Activated naive CD8-positive, alpha-beta T cell treated with anti-CD3 and anti-CD28 coated beads, Interleukin-2, amount 10 ng/mL, durations not matched to agents 7 days and 5 days (primary cell): ENCODE data around the gene USP6NL. TPM values are rescaled to one million over a fixed set of nuclear protein-coding genes. Genes with fewer than 3 reads are reported as not detected.

Experiments
- ATAC-seq: fragments of 150-1000 bp; cut with Tn5 transposase; one replicate; pipeline ENCODE4 v1.10.0; 2021; ENCODE audit warnings: low read depth, moderate library complexity
- POLR2A ChIA-PET: fragments of 350-600 bp; sonication (Branson Sonifier 250); formaldehyde crosslinking; loops from one replicate; lab custom pipeline; 2021; ENCODE audit warnings: antibody characterized with exemption; lab: Charles Lee
- DNase-seq: peaks from one replicate; pipeline ENCODE4 v3.0.0; 2021
- H3K27ac Mint-ChIP-seq: one replicate; pipeline ENCODE4 v1.8.0; 2022; ENCODE audit warnings: mild to moderate bottlenecking, mixed read lengths
- H3K27me3 Mint-ChIP-seq: one replicate; pipeline ENCODE4 v1.8.0; 2022; ENCODE audit warnings: mild to moderate bottlenecking, moderate library complexity, mixed read lengths
- H3K36me3 Mint-ChIP-seq: one replicate; pipeline ENCODE4 v1.8.0; 2021; ENCODE audit warnings: mild to moderate bottlenecking, mixed read lengths
- H3K4me1 Mint-ChIP-seq: one replicate; pipeline ENCODE4 v1.8.0; 2021; ENCODE audit warnings: mixed read lengths
- H3K4me3 Mint-ChIP-seq: one replicate; pipeline ENCODE4 v1.8.0; 2022; ENCODE audit warnings: mild to moderate bottlenecking, moderate library complexity, mixed read lengths
- H3K9me3 Mint-ChIP-seq: one replicate; pipeline ENCODE4 v1.8.0; 2021; ENCODE audit warnings: mixed read lengths
- total RNA-seq, 2 experiments: library from RNA; stranded (reverse); gene quantifications; one replicate each; pipeline ENCODE4 v1.2.3, GENCODE V29; 2021

Gene USP6NL
- total RNA-seq, 2 experiments from 2014 or later: 4.4 to 5.6 TPM

DNA sequence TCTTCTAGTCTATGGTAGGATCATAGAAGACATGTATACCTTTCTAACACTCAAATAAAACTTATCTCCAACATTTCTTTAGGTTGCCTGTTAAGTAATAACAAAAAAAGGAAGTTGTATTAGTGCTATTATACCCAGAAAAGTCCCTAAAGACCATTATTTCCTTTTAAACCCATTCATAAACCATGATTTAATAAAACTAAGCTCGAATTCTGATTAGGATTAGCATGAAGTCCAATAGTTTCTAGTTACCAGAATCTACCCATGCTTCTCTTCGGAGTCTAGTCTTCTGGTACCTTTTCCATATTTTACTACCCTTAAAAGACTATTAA lies 62.7 kb downstream of the USP6NL start:
- H3K4me1 Mint-ChIP-seq: peaks cover 10% of the 10 kb centered on the region
- no peak overlapping the region for H3K4me3 Mint-ChIP-seq
- H3K27me3 Mint-ChIP-seq: no peaks in the 10 kb centered on the region
- no peak for DNase-seq
- POLR2A ChIA-PET: no interaction called here
- no peaks in the 10 kb centered on the region for H3K9me3 Mint-ChIP-seq
- no peak for ATAC-seq
- H3K36me3 Mint-ChIP-seq: no peaks in the 10 kb centered on the region
- no peak overlapping the region for H3K27ac Mint-ChIP-seq

DNA sequence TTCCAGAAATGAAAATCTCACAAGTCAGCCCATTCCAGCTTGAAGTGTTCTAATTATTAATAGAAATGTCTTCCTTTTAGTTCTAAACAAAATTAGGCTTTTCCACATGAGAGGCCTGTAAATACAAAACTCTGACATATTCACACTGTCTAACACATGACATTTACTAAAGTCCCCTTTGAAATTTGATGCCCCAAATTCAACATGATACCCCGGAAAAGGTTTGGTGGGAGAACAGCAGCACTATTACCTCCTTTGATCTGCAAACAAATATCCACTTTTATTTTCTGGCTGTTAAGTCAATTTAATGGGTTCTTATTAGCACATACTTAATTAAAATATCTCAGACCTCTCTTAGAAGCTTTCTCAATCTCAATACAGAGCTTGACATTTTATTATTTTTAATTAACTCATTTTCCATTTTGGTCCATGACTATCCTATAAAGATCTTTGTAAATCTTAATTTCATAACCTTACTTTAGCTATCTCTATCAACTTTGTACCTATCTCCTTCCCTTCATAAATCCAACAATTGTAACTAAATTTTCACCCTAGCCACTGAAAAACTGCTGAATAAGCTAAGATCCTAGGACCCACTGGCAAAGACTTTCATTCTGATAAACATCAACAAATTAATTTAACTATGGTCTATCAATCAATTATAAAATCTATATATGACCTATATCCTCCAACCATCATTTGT lies 63.2 kb downstream of the USP6NL start:
- POLR2A ChIA-PET: interaction anchor here (0.6 kb wide), 1 partner anchor 58 kb away, joined by 4 read pairs; no protein-coding TSS in a partner anchor
- Mint-ChIP-seq H3K27me3 (no peaks in the 10 kb centered on the region), H3K4me3 (no peak overlapping the region), H3K9me3 (no peaks in the 10 kb centered on the region), H3K27ac (no peak overlapping the region), H3K36me3 (no peaks in the 10 kb centered on the region), H3K4me1 (peaks cover 7% of the 10 kb centered on the region)
- DNase-seq: no peak
- ATAC-seq: no peak

DNA sequence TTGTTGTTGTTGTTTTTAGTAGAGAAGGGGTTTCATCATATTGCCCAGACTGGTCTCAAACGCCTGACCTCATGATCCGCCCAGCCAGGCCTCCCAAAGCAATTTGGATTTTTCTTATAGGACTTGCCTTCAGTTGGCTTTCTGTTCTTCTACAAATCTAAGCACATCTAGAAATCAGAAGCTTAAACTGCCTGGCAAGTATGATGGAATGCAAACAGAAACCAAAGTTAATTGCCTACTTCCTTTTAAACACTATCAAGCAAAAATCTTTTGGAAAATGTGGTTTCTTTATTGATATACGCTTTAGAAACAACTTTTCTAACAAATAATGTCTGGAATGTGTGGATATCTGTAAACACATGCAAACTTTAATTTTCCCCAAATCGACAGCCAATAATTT lies 64.9 kb downstream of the USP6NL start:
- Mint-ChIP-seq H3K4me3 (no peak overlapping the region), H3K27me3 (no peaks in the 10 kb centered on the region), H3K4me1 (peaks cover 1% of the 10 kb centered on the region), H3K36me3 (no peaks in the 10 kb centered on the region), H3K9me3 (no peaks in the 10 kb centered on the region), H3K27ac (no peak overlapping the region)
- POLR2A ChIA-PET: no interaction called here
- ATAC-seq (no peak), DNase-seq (no peak)

DNA sequence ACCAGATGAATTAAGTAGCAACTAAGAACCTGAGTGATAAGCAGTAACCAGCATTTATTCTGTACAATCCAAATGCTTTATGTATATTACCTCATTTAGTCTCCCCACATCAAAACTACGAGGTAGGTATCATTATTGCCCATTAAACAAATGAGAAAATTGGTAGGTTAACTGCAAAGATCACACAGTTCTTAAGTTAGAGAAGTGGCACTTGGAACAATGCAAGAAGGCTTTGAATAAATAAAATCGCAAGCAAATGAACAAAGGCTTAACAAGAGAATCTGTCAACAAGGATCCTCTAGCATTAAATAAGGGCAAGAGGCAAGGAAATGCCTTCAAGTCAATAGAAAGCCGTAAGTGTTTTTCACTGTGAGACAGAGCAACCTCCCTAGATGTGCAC lies 70.2 kb downstream of the USP6NL start:
- POLR2A ChIA-PET: interaction anchor here (0.6 kb wide), 1 partner anchor 13 kb away, joined by 3 read pairs; no protein-coding TSS in a partner anchor
- DNase-seq (no peak), ATAC-seq (no peak)
- Mint-ChIP-seq H3K36me3 (no peaks in the 10 kb centered on the region), H3K4me1 (peaks cover 7% of the 10 kb centered on the region), H3K27me3 (no peaks in the 10 kb centered on the region), H3K4me3 (no peak overlapping the region), H3K9me3 (no peaks in the 10 kb centered on the region), H3K27ac (no peak overlapping the region)

DNA sequence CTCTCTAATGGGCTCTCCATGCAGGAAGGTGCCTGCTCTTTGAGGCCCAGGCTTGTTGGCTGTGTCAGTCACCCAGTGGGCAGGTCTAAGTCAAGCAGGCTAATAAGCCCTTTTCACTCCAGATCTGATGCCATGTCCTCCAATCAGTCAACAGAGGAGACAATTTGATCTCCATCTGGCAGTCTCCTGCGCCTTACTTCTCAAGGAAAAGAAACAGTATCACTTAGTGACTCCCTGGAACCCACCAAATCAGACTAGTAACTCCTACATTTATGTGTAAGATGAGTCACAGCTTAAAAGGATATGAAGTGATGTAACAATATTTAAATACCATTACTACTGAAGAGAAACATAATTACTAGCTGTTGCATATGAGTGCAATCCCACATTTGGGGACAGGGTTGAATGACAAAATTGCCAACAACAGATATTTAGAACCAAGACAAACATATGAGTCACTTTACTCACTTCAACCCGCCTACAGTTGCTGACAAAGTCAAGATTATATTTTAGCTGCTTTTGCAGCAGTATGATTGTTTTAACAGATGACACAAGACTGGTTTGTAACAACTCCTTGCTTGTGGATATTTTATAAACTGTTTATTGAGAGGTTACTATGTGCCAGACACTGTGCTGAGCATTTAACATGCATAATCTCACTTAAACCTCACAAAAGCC lies 72.1 kb downstream of the USP6NL start:
- Mint-ChIP-seq H3K27ac (no peak overlapping the region), H3K4me1 (peaks cover 5% of the 10 kb centered on the region), H3K9me3 (no peaks in the 10 kb centered on the region), H3K27me3 (no peaks in the 10 kb centered on the region), H3K36me3 (no peaks in the 10 kb centered on the region), H3K4me3 (no peak overlapping the region)
- DNase-seq (no peak), ATAC-seq (peak; percentile 22)
- POLR2A ChIA-PET: no interaction called here

DNA sequence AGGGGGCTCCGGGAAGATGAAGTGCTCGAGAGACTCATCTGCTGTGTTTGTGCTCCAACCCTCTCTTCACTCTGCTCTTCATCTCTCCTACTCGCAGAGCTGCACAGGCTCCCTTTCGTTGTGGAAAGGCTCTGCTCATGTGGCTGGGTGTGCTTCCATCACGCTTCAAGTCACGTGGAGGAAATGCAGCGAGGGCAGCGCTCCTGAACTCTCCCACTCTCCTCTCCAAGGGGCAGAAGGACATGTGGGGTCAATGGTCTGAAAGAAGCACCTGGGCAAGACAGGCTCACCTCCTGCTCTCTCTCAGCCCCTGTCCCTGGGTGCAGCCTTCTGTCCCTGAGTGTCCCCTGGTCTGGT lies 72.6 kb downstream of the USP6NL start:
- POLR2A ChIA-PET: no interaction called here
- peaks cover 8% of the 10 kb centered on the region for H3K4me1 Mint-ChIP-seq
- ATAC-seq (no peak), DNase-seq (no peak)
- peaks cover 2% of the 10 kb centered on the region for H3K36me3 Mint-ChIP-seq
- H3K9me3 Mint-ChIP-seq: no peaks in the 10 kb centered on the region
- no peak overlapping the region for H3K4me3 Mint-ChIP-seq
- H3K27ac Mint-ChIP-seq: no peak overlapping the region
- H3K27me3 Mint-ChIP-seq: no peaks in the 10 kb centered on the region

DNA sequence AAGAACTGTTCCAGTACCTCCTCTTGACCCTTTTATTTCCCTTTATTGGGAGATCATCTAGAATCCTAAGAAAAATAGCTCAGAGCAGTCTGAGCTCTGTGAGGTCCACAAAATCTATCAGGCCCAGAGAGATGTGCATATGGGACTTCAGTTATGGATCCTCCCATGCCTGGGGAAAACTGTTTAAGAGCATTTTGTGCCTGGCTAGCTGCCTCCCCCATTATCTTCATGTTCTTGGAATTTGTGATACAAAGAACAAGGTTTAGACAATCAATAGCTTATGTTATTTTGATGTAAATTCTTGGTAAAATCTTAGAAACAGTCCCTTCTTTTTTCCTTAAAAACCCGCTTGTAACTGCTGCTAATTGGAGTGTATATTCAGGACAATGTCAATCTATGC lies 75.2 kb downstream of the USP6NL start:
- Mint-ChIP-seq H3K9me3 (no peaks in the 10 kb centered on the region), H3K27ac (no peak overlapping the region), H3K4me3 (no peak overlapping the region), H3K27me3 (no peaks in the 10 kb centered on the region), H3K4me1 (peaks cover 16% of the 10 kb centered on the region), H3K36me3 (peaks cover 3% of the 10 kb centered on the region)
- POLR2A ChIA-PET: no interaction called here
- DNase-seq: no peak
- no peak for ATAC-seq

DNA sequence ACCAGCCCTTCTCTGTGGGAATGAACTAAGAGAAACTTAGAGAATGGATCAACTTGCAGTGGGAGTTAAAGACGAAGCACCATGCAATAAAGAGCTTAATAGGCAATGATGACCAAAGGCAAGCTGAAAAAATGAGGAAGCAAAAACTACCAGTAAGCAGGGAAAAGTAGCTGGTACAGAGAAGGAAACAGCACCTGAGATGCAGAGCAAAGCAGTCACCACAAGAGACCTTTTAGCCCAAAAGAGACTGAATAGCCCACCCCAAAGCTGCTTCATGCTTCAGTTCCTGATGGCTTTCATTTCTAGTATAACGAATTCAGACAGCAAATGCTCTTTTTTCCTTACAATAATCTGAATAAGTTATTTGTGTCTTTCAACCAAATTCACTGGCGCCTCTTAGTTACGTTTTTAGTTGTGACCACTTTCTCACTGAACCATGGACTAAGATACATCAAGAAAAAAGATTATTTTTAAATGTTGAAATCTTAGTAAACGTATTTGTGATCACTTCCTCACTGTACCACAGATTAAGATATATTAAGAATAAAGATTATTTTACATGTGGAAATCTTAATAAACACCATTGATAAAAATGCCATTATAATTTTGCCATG lies 76.0 kb downstream of the USP6NL start:
- ATAC-seq (no peak), DNase-seq (no peak)
- H3K27me3 Mint-ChIP-seq: no peaks in the 10 kb centered on the region
- no peak overlapping the region for H3K27ac Mint-ChIP-seq
- H3K4me1 Mint-ChIP-seq: peaks cover 16% of the 10 kb centered on the region
- peaks cover 3% of the 10 kb centered on the region for H3K36me3 Mint-ChIP-seq
- no peaks in the 10 kb centered on the region for H3K9me3 Mint-ChIP-seq
- H3K4me3 Mint-ChIP-seq: no peak overlapping the region
- POLR2A ChIA-PET: no interaction called here

DNA sequence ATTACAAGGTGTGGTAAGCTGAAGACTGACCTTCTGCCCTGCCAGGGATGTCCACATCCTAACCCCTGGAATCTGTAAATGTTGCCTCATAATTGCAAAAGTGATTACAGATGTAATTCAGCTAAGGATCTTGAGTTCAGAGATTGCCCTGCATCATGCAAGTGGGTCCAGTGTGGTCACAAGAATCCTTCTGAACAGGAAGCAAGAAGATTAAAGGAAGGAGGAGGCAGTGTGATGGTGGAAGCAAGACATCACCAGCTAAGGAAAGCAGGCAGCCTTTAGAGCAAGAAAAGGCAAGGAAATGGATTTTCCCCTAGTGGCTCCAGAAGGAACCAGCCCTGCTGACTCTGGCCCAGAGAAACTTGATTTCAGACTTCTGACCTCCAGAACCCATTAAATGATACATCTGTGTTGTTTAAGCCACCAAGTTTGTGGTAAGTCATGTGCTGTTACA lies 78.1 kb downstream of the USP6NL start:
- DNase-seq (no peak), ATAC-seq (peak; percentile 42)
- no peaks in the 10 kb centered on the region for H3K9me3 Mint-ChIP-seq

DNA sequence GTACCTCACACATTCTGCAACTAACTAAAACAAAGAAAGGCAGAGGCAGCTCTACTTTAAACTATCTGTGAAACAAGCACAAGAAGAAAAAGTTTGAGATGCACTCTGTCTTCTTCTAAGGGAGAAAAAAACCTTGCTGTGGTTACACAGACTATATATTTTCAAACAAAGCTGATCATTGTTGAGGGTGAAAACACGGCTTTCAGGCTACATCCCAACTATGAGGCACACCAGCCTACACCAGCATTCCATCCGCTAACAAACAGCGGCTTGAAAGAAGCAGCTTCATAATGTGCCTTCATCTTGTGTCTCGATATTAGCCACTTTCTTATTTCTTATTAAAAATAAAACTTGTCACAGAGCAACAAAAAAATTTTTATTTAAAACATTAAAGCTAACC lies 79.1 kb downstream of the USP6NL start:
- H3K36me3 Mint-ChIP-seq: peaks cover 5% of the 10 kb centered on the region
- H3K9me3 Mint-ChIP-seq: no peaks in the 10 kb centered on the region
- no peak for ATAC-seq
- H3K27ac Mint-ChIP-seq: no peak overlapping the region
- no peak for DNase-seq
- peaks cover 23% of the 10 kb centered on the region for H3K4me1 Mint-ChIP-seq
- H3K27me3 Mint-ChIP-seq: no peaks in the 10 kb centered on the region
- H3K4me3 Mint-ChIP-seq: no peak overlapping the region
- POLR2A ChIA-PET: no interaction called here

More for the DNA sequence above, 78.1 kb downstream of the USP6NL start:
- H3K4me3 Mint-ChIP-seq: no peak overlapping the region
- no peaks in the 10 kb centered on the region for H3K27me3 Mint-ChIP-seq
- no peak overlapping the region for H3K27ac Mint-ChIP-seq
- POLR2A ChIA-PET: no interaction called here
- H3K36me3 Mint-ChIP-seq: peaks cover 5% of the 10 kb centered on the region
- H3K4me1 Mint-ChIP-seq: peaks cover 18% of the 10 kb centered on the region

DNA sequence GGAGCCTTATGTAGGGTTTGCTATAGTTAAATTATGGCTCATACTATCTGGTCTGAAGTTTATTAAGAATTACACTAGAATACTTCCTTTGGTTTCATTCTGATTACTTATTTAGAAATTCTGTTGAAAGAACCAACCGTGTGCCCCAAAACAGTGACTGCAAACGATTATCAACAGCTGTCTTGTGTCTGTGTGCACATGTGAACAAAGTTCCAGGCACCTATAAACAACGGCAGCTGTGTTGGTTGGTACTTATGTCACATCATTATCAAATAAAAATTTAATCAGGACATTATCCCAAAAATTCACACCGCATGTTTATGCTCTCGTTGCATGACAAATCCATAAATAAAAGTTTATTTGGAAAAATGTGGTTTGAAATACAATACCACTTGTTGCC lies 80.6 kb downstream of the USP6NL start:
- H3K9me3 Mint-ChIP-seq: no peaks in the 10 kb centered on the region
- H3K36me3 Mint-ChIP-seq: peaks cover 8% of the 10 kb centered on the region
- POLR2A ChIA-PET: no interaction called here
- no peaks in the 10 kb centered on the region for H3K27me3 Mint-ChIP-seq
- H3K4me3 Mint-ChIP-seq: no peak overlapping the region
- peaks cover 26% of the 10 kb centered on the region for H3K4me1 Mint-ChIP-seq
- H3K27ac Mint-ChIP-seq: no peak overlapping the region
- ATAC-seq: no peak
- DNase-seq: no peak

DNA sequence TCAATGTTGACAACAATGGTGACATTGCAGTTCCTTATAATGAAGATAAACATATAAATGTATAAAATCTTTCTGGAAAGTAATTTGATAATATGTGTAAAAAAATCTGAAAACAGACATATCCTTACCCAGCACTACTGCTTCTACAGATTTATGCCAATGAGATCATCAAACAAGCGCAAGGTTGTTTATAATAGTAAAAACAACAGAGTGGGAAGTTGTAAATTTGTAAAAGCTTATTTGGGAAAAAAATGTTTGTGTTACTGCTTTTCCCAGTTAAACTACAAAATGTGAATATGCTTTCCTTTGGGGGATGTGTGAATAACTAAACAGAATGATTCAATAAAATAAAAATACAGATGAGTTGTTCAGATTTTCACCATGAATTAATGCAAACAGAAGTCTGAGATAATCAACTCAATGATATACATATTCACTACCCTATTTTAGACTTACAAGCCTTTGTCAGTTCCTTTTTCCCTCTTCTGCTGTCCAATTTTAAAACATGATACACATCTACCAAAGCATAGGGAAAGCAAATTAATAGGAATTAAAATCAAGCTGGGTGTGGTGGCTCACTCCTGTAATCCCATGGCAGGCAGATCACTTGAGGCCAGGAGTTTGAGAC lies 82.1 kb downstream of the USP6NL start:
- Mint-ChIP-seq H3K4me3 (no peak overlapping the region), H3K36me3 (peaks cover 8% of the 10 kb centered on the region), H3K9me3 (no peaks in the 10 kb centered on the region), H3K27me3 (no peaks in the 10 kb centered on the region), H3K27ac (no peak overlapping the region), H3K4me1 (peaks cover 26% of the 10 kb centered on the region)
- DNase-seq (no peak), ATAC-seq (no peak)
- POLR2A ChIA-PET: no interaction called here

DNA sequence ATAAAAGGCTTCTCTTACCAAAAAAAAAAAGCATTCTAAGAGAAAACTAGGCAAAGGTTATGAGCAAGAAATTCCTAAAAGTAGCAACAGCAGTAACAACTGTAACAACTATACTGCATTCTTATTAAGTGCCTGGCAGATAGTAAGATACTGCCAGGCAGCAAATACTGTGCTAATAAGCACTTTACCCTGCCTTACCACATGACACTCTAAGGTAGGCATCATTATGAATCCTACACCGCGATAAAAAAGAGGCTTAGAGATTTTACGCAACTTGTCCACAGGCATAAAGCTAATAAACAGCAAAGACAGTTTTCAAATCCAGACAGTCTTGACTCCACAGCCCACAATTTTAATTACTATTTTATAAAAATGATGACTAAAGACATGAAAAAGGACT lies 83.2 kb downstream of the USP6NL start:
- H3K4me1 Mint-ChIP-seq: peaks cover 22% of the 10 kb centered on the region
- POLR2A ChIA-PET: no interaction called here
- H3K4me3 Mint-ChIP-seq: peak overlapping the region; percentile 70
- ATAC-seq: no peak
- H3K9me3 Mint-ChIP-seq: no peaks in the 10 kb centered on the region
- H3K27me3 Mint-ChIP-seq: no peaks in the 10 kb centered on the region
- H3K27ac Mint-ChIP-seq: peak overlapping the region; percentile 70
- DNase-seq: no peak
- peaks cover 6% of the 10 kb centered on the region for H3K36me3 Mint-ChIP-seq
